ENCODE measurements around the gene MAMLD1.

MAMLD1 gene, protein sequence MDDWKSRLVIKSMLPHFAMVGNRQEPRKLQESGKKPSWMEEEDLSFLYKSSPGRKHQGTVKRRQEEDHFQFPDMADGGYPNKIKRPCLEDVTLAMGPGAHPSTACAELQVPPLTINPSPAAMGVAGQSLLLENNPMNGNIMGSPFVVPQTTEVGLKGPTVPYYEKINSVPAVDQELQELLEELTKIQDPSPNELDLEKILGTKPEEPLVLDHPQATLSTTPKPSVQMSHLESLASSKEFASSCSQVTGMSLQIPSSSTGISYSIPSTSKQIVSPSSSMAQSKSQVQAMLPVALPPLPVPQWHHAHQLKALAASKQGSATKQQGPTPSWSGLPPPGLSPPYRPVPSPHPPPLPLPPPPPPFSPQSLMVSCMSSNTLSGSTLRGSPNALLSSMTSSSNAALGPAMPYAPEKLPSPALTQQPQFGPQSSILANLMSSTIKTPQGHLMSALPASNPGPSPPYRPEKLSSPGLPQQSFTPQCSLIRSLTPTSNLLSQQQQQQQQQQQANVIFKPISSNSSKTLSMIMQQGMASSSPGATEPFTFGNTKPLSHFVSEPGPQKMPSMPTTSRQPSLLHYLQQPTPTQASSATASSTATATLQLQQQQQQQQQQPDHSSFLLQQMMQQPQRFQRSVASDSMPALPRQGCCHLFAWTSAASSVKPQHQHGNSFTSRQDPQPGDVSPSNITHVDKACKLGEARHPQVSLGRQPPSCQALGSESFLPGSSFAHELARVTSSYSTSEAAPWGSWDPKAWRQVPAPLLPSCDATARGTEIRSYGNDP

GRCh38 chrX:150362599-150363481 lies at the start of gene MAMLD1:
MAMLD1 (plus strand) TSS chrX:150363317; CDS start chrX:150445517, 82,200 bp downstream.
- ATAC-seq (peak; percentile 51), DNase-seq (peak; percentile 38 to 53)
- H3K9me3 Mint-ChIP-seq: no peaks in the 10 kb centered on the region
- H3K4me3 Mint-ChIP-seq: peak within 1 kb of the TSS; percentile 93 to 98
- H3K27ac Mint-ChIP-seq: peak within 1 kb of the TSS in 1 of 2 donors; percentile 59
- H3K27me3 Mint-ChIP-seq: peaks cover 44% of the 10 kb centered on the region
- peaks cover 38% of the 10 kb centered on the region for H3K4me1 Mint-ChIP-seq

DNA sequence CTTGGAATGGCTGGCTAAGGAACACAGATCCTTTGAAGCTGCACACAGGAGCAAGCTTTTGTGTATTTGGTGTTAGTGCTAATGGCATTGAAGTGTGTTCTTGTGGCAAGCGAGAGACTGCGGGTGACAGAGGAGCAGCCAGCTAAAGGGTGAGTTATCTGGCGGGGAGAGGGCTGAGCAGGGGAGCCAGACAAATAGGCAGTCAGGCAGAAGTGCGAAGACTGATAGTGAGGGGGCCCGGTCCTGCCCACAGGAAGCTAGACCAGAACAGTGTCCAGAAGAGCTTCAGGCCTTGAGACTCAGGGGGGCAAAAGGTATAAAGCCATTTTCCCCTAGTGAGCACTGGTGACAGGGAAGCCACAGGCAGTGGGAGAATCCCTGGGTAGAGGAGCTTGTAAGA lies 49.6 kb upstream of the MAMLD1 start:
- Mint-ChIP-seq H3K4me1 (peaks cover 6% of the 10 kb centered on the region), H3K27me3 (peaks cover 6% of the 10 kb centered on the region), H3K9me3 (no peaks in the 10 kb centered on the region), H3K4me3 (no peak overlapping the region), H3K27ac (no peak overlapping the region)
- ATAC-seq (no peak), DNase-seq (no peak)

GRCh38 chrX:150314186-150314585 lies 48.9 kb upstream of the MAMLD1 start:
- DNase-seq (no peak), ATAC-seq (no peak)
- Mint-ChIP-seq H3K4me3 (no peak overlapping the region), H3K27me3 (peaks cover 6% of the 10 kb centered on the region), H3K4me1 (peaks cover under 1% of the 10 kb centered on the region), H3K9me3 (no peaks in the 10 kb centered on the region), H3K27ac (no peak overlapping the region)

DNA sequence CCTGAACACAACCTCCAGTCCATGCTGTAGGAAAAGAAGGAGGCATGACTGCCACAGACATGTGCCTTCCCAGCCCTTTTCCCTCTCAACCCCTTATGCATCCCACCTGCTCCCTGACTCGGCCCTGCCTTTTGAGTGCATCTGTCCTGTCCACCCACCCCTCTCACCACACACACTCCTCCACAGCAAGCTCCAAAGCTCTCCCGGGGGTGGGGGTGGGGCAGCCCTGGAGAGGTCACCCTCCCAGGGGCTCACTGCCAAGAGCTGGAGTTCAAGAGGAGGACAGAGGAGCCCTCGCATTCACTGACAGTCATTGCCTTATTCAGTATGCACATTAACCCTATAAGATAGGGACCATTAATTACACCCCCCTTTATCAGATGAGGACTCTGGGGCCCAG lies 46.6 kb upstream of the MAMLD1 start:
- no peak for ATAC-seq
- Mint-ChIP-seq H3K27ac (no peak overlapping the region), H3K27me3 (peaks cover 6% of the 10 kb centered on the region), H3K4me1 (no peaks in the 10 kb centered on the region), H3K9me3 (no peaks in the 10 kb centered on the region), H3K4me3 (no peak overlapping the region)
- DNase-seq: no peak

DNA sequence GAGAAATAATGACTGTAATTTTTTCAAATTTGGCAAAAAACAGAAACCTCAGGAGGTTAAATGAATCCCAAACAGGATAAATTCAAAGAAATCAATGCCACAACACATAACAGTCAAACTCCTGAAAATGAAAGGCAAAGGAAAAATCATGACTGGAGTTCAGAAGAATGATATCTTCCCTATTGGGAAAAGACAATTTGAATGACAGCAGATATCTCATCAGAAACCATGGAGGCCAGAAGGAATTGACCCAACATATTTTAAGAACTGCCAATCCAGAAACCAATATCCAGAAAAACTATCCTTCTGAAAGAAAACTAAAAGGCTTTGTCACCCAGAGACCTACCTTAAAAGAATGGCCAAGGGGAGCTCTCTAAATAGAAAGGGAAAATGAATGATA lies 40.1 kb upstream of the MAMLD1 start:
- H3K4me3 Mint-ChIP-seq: no peak overlapping the region
- H3K27me3 Mint-ChIP-seq: no peaks in the 10 kb centered on the region
- H3K4me1 Mint-ChIP-seq: no peaks in the 10 kb centered on the region
- DNase-seq: no peak
- ATAC-seq: no peak
- H3K27ac Mint-ChIP-seq: no peak overlapping the region
- peaks cover 5 to 9% of the 10 kb centered on the region in 2 donors for H3K9me3 Mint-ChIP-seq

- ATAC-seq (no peak), DNase-seq (no peak)
- Mint-ChIP-seq H3K9me3 (peaks cover 5 to 9% of the 10 kb centered on the region in 2 donors), H3K27ac (no peak overlapping the region), H3K4me3 (no peak overlapping the region), H3K27me3 (no peaks in the 10 kb centered on the region), H3K4me1 (no peaks in the 10 kb centered on the region)
Observed at GRCh38 chrX:150324035-150324728, 38.9 kb upstream of the MAMLD1 start.

DNA sequence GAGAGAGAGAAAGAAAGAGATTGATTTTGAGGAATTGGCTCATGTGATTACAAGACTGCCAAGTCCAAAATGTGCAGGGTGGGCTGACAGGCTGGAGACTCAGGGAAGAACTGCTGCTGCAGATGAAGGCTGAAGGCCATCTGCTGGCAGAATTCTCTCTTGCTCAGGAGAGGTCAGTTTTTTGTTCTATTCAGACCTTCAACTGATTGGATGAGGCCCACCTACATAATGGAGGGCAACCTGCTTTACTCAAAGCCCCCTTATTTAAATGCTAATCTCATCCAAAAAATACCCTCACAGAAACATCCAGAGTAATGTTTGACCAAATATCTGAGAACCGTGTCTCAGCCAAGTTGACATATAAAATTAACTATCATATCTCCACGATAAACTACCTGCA lies 38.2 kb upstream of the MAMLD1 start:
- no peak overlapping the region for H3K27ac Mint-ChIP-seq
- no peak overlapping the region for H3K4me3 Mint-ChIP-seq
- no peaks in the 10 kb centered on the region for H3K4me1 Mint-ChIP-seq
- no peaks in the 10 kb centered on the region for H3K27me3 Mint-ChIP-seq
- peaks cover 5 to 9% of the 10 kb centered on the region in 2 donors for H3K9me3 Mint-ChIP-seq
- DNase-seq (no peak), ATAC-seq (no peak)

DNA sequence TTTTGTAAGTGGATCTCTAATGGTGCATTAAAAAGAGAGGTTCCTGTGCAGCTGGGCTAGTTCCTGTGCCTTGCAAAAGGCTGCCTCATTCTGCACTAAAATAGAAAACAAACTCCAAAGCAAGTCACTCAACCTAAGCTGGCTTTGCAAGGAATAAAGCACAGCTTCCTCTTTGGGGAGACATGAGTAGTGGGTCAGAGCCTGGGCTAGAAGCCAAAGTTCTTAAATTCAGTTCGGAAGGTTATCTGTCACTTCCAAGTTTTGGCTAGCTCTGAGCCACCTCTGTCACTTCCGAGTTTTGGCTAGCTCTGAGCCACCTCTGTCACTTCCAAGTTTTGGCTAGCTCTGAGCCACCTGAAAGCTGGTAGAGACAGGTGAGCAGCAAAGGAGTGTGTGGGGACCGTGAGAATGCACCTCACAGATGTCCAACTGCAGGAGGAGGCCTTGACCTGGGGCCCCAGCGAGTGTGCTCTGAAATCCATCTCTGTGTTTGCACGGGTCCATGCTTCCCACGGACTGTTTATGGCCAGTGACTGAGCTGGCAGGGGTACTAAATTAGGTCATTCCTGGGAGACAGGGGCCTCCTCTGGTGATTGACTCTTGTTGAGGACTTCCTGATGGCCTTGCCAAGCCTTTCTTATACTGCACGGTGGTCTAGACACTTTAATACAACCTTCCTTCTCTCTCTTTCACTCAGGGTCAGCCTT lies 36.4 kb upstream of the MAMLD1 start:
- H3K9me3 Mint-ChIP-seq: peaks cover 5 to 9% of the 10 kb centered on the region in 2 donors
- no peaks in the 10 kb centered on the region for H3K27me3 Mint-ChIP-seq
- no peak overlapping the region for H3K4me3 Mint-ChIP-seq
- no peak overlapping the region for H3K27ac Mint-ChIP-seq
- H3K4me1 Mint-ChIP-seq: no peaks in the 10 kb centered on the region
- ATAC-seq (no peak), DNase-seq (no peak)

DNA sequence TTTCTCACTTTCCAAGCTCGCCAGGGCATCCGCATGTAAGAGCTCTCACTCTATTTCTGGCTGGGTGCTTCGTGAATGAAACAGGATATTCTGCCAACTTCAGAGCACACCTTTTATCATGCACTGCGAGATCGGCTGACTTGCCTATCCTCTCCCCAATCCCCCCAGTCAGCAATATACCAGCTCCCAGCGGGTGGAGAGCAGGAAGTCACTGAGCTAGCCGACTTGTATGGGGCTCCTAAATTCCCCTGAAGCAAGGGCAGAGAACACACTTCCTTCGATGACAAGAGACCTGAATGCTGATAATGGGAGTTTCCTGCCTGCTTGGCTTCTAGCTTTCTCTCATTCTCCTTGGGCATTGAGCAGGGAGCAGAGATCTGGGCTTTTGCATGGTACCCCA lies 33.8 kb upstream of the MAMLD1 start:
- Mint-ChIP-seq H3K27ac (no peak overlapping the region), H3K4me1 (peaks cover 10% of the 10 kb centered on the region), H3K9me3 (no peaks in the 10 kb centered on the region), H3K27me3 (no peaks in the 10 kb centered on the region), H3K4me3 (no peak overlapping the region)
- DNase-seq (no peak), ATAC-seq (no peak)

DNA sequence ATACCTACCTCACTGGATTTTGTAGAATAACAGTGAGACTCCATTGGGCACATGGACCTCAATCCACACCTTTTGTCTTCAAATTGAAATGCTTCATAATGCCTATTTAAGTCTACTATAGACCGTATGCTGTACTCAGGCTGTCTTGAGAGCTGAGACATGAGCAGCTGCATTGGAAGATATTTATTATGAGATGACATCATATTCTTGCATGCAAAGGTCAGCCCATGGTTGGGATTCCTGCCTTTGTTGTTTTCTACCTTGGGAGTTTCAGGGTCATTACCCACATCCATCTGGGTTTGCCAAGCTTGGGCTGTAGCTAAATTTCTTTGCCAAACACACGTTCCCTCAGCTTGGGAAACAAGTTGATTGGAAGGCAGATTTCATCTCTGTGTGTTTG lies 33.2 kb upstream of the MAMLD1 start:
- H3K4me1 Mint-ChIP-seq: peaks cover 10% of the 10 kb centered on the region
- H3K9me3 Mint-ChIP-seq: no peaks in the 10 kb centered on the region
- DNase-seq (no peak), ATAC-seq (no peak)
- no peak overlapping the region for H3K27ac Mint-ChIP-seq
- no peaks in the 10 kb centered on the region for H3K27me3 Mint-ChIP-seq
- H3K4me3 Mint-ChIP-seq: no peak overlapping the region

DNA sequence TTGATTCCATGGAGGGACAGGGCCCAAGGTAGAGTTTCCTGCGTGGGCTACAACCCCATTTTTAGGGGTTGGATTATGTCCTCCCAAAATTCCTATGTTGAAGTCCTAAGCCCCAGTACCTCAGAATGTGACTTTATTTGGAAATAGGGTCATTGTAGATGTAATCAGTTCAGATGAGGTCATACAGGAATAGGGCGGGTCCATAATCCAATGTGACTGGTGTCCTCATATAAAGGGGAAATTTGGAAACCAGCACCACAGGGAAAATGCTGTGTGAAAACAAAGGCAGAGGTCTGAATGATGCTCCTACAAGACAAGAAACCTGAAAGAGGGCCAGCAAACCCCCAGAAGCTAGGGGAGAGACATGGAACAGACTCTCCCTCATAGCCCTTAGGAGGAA lies 31.1 kb upstream of the MAMLD1 start:
- Mint-ChIP-seq H3K27ac (no peak overlapping the region), H3K4me1 (peaks cover 10% of the 10 kb centered on the region), H3K4me3 (no peak overlapping the region), H3K9me3 (no peaks in the 10 kb centered on the region), H3K27me3 (no peaks in the 10 kb centered on the region)
- no peak for DNase-seq
- ATAC-seq: no peak

- no peak for DNase-seq
- no peak for ATAC-seq
Observed at GRCh38 chrX:150334100-150334499, 29.0 kb upstream of the MAMLD1 start.

DNA sequence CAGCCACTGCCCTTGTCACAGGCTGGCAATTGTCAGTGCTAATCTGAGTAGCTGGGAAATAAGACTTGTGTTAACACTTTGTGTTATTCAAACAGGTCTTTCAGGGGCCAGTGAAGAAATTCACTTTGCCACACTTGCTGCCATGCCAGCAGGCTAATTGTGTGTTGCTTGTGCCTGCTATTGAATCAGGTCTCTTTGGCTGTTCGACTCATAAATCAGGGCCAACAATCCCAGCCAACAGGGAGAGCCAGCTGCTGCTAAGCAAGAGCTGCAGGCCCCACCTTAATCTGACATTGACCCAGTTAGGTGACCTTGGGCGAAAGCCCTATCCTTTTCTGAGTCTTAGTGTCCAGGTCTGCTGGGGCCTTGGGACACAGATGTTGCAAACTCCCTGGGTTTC lies 28.1 kb upstream of the MAMLD1 start:
- Mint-ChIP-seq H3K9me3 (no peaks in the 10 kb centered on the region), H3K4me1 (peaks cover 10% of the 10 kb centered on the region), H3K27me3 (no peaks in the 10 kb centered on the region), H3K4me3 (no peak overlapping the region), H3K27ac (no peak overlapping the region)
- ATAC-seq: no peak
- no peak for DNase-seq

More at GRCh38 chrX:150334100-150334499, 29.0 kb upstream of the MAMLD1 start:
- H3K27ac Mint-ChIP-seq: no peak overlapping the region
- H3K4me3 Mint-ChIP-seq: no peak overlapping the region
- no peaks in the 10 kb centered on the region for H3K27me3 Mint-ChIP-seq
- peaks cover 10% of the 10 kb centered on the region for H3K4me1 Mint-ChIP-seq
- H3K9me3 Mint-ChIP-seq: no peaks in the 10 kb centered on the region

DNA sequence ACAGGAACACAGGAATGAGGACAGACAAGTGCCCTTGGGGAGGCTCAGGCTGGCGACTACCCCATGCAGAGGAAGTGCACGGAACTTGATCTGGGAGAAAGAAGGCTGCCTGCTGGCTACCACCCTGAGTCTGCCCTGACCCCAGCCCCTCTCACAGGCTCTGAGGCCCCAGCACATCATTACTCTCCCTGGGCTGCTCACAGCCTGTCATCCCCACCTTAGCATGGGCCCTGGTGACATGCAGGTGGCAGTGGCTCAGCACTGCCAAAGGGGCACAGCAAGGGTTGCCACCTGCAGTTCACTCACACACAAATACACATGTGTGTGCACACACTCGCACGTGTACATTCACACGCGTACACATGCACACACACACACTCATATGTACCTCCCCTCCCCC lies 26.1 kb upstream of the MAMLD1 start:
- Mint-ChIP-seq H3K4me3 (no peak overlapping the region), H3K9me3 (no peaks in the 10 kb centered on the region)

More for the DNA sequence above, 26.1 kb upstream of the MAMLD1 start:
- Mint-ChIP-seq H3K27ac (no peak overlapping the region), H3K4me1 (peaks cover 10% of the 10 kb centered on the region), H3K27me3 (no peaks in the 10 kb centered on the region)
- ATAC-seq (no peak), DNase-seq (no peak)
